ENCODE data around the gene SPRTN.

DNA sequence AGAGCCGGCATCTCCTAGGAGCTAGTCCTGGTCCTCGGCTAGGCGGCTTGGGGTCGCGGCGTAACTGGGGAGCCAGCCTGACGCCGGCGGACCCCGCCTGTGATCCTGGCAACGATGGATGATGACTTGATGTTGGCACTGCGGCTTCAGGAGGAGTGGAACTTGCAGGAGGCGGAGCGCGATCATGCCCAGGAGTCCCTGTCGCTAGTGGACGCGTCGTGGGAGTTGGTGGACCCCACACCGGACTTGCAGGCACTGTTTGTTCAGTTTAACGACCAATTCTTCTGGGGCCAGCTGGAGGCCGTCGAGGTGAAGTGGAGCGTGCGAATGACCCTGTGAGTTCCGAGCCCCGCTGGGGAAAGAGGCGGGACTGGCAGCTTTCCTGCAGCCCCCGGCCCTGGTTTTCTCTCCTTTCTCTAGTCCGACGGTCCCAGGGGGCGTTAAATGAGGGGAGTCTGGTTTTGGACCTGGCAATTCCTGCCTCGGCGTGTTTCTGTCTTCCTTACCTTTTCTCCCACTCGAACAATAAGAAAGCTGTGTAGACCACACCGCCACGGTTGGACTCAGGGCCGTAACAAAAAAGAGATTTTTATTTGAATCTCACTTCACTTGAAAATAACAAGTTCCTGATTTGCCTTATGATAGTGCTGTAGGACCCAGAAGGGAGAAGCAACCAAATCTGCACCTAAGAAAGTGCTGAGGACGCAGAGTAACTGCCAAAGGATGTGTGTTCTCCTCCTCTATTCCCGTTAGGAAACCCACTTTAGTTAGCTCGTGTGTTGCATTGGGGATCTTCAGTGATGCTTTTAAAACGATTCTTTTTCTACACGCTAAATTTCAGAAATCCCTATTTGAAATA, at the start of gene SPRTN:
- no peak for TF ChIP-seq POLR2A (IDR thresholded peaks at IDR 0.05)
- TF ChIP-seq, protein P1, sequence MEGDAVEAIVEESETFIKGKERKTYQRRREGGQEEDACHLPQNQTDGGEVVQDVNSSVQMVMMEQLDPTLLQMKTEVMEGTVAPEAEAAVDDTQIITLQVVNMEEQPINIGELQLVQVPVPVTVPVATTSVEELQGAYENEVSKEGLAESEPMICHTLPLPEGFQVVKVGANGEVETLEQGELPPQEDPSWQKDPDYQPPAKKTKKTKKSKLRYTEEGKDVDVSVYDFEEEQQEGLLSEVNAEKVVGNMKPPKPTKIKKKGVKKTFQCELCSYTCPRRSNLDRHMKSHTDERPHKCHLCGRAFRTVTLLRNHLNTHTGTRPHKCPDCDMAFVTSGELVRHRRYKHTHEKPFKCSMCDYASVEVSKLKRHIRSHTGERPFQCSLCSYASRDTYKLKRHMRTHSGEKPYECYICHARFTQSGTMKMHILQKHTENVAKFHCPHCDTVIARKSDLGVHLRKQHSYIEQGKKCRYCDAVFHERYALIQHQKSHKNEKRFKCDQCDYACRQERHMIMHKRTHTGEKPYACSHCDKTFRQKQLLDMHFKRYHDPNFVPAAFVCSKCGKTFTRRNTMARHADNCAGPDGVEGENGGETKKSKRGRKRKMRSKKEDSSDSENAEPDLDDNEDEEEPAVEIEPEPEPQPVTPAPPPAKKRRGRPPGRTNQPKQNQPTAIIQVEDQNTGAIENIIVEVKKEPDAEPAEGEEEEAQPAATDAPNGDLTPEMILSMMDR (IDR thresholded peaks at IDR 0.05) = no peak
- TF ChIP-seq EP300 (IDR thresholded peaks at IDR 0.05) = no peak

Measured in tibial nerve (tissue), 4 donors.